RWPE1 (cell line): Measurements from ENCODE around the gene LY6G6D.

Experiments used
- CTCF ChIA-PET: fragments of 350-600 bp; sonication (Branson Sonifier 250); formaldehyde crosslinking; extraction: SDS; loops from one replicate; lab custom pipeline; 2021; lab: Yijun Ruan, JAX
- POLR2A ChIA-PET: fragments of 400-600 bp; formaldehyde crosslinking; extraction: SDS; loops from one replicate; lab custom pipeline; 2020; ENCODE audit warnings: antibody characterized with exemption; ENCODE audit not compliant: low non-redundant PET; lab: Yijun Ruan, JAX
- DNase-seq: peaks from one replicate; pipeline ENCODE4 v3.0.0; 2012; ENCODE audit warnings: low spot score
- H3K27ac ChIP-seq: fragments of 450-650 bp; 2 replicates; pipeline ENCODE4 v1.5.1; 2017
- TF ChIP-seq, protein P1 (sequence below): fragments of 450-650 bp; conservative IDR thresholded peaks from 2 replicates; pipeline ENCODE4 v1.5.1; 2017; ENCODE audit warnings: low read depth, mild to moderate bottlenecking

LY6G6D gene

DNA sequence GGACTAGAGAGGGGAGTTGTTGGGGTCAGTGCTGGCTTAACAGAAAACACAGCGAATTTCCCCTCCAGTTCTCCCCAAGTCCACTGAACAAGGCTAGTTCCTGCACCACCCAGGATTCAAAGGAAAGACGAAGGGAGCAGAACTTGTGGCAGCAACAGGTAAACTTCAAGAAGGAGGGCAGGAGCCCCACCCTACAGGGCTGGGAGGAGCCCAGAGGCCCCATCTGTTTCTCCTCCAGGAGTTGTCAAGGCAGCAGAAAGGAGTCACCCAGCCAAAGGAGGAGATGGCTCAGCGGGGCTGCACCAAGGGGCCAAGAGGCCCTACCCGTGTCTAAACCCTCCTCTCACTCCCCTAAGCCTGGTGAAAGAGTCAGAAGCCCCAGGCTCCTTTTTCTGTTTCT is 49.0 kb downstream of the LY6G6D start:
- H3K27ac ChIP-seq: peak overlapping the region; percentile 66
- ChIA-PET POLR2A (no interaction called here), CTCF (no interaction called here)
- TF ChIP-seq, protein P1, sequence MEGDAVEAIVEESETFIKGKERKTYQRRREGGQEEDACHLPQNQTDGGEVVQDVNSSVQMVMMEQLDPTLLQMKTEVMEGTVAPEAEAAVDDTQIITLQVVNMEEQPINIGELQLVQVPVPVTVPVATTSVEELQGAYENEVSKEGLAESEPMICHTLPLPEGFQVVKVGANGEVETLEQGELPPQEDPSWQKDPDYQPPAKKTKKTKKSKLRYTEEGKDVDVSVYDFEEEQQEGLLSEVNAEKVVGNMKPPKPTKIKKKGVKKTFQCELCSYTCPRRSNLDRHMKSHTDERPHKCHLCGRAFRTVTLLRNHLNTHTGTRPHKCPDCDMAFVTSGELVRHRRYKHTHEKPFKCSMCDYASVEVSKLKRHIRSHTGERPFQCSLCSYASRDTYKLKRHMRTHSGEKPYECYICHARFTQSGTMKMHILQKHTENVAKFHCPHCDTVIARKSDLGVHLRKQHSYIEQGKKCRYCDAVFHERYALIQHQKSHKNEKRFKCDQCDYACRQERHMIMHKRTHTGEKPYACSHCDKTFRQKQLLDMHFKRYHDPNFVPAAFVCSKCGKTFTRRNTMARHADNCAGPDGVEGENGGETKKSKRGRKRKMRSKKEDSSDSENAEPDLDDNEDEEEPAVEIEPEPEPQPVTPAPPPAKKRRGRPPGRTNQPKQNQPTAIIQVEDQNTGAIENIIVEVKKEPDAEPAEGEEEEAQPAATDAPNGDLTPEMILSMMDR: no peak
- no peak for DNase-seq

DNA sequence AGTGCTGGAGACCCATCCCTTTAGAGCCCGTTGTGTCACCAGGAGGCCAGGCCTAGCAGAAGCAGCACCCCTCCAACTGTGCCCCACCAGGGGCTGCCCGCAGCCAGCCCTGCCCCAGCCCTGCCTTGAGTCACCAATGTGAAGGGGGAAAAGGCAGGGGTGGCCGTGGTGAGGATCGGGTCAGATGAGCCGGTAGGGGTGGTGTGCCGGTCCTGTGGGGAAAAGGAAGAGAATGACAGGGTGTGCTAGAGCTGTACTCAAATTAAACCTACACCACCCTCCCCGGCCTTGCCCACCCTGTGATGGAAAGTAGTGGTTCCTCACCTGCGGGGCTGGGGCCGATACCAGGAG is 50.4 kb downstream of the LY6G6D start:
- POLR2A ChIA-PET: no interaction called here
- DNase-seq: no peak
- no peak overlapping the region for H3K27ac ChIP-seq
- CTCF ChIA-PET: interaction anchor here (0.6 kb wide), 1 partner anchor 185 kb away, joined by 3 read pairs; no protein-coding TSS in a partner anchor
- TF ChIP-seq, protein P1: no peak

DNA sequence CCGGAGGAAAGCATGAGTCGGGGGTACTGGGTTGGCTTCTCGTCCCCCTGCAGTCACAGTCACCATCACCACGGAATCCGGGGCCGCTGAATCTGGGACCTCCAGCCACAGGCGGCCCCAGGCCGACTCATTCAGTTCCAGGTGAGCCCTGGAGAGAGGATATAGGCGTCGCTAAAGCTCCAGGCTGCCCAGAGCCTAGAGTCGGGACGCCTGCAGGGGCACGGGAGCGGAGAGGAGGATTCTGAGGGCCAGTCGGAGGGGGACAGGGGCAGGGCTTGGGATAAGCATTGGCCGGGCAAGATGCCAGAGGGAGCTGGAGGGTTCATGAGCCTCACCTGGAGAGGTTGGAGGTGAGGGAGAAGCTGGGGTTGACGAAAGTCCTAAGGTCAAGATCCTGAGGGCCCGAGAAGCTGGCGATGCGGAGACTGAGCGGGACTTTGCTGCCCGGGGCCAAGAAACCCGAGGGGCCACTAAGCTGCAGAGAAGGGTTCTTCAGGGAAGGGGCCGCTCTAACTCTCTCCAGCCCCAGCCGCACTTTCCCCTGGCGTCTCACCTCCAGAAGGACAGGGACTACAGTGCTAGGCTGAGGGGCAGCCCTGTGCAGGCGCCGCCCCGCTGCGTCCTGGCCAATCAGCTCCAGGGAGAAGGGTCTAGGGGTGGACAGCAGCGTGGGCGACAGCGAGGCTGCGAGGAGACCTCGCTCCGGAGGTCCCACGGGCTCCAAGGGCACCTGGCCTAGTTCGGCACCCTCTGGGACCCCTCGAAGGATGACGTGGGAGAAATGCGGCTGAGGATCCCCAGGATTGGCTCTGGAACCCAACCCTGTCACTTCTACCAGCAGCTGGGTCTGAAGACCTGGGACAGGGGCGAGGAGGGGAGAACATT is 51.0 kb downstream of the LY6G6D start:
- TF ChIP-seq, protein P1: no peak
- CTCF ChIA-PET: no interaction called here
- POLR2A ChIA-PET: no interaction called here
- H3K27ac ChIP-seq: no peak overlapping the region
- no peak for DNase-seq

DNA sequence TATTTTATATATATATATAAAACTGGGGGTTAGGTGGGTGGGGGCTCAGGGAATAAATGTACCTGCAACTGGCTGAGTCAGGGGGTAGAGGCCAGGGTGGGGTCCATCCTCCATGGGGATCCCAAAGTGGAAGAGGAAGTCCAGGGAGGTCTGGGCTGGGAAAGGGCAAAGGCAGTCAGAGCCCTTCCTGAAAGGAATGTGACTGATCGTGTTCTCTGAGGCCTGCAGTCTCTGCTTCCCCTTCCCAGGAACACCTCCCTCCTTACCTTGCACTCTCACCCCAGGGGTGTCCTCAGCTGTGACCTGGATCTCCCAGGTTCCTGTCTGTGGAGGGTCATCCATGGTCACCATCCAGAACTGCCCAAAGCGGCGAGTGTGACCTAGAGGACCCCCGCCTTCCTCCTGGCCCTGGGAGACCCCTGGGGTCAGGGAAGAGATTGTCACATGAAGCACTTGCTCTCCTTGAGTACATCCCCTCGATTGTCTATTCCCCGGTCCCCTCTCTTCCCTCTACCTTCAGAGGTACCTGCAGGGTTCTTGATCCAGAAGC is 52.0 kb downstream of the LY6G6D start:
- ChIA-PET CTCF (no interaction called here), POLR2A (no interaction called here)
- no peak for DNase-seq
- H3K27ac ChIP-seq: peak overlapping the region; percentile 24; the same call in 1 of the 2 replicates
- TF ChIP-seq, protein P1: no peak
